NK-92 (cell line): ENCODE data around the gene NUTM2D.
"Not testable (repeated sequence)": the region's sequence is repeated elsewhere in the genome, so short reads cannot be mapped to it uniquely, and the experiment has no call there.

Experiments
- DNase-seq: peaks from one replicate; lab custom pipeline; 2025; ENCODE audit not compliant: unreplicated experiment; lab: John Stamatoyannopoulos, UW

Gene NUTM2D

GRCh38 chr10:87357444-87357843 lies at the start of gene NUTM2D:
TSS of gene NUTM2D (plus strand) at chr10:87357744. CDS start at chr10:87358266, 522 bp downstream.
- not testable (repeated sequence) for DNase-seq

DNA sequence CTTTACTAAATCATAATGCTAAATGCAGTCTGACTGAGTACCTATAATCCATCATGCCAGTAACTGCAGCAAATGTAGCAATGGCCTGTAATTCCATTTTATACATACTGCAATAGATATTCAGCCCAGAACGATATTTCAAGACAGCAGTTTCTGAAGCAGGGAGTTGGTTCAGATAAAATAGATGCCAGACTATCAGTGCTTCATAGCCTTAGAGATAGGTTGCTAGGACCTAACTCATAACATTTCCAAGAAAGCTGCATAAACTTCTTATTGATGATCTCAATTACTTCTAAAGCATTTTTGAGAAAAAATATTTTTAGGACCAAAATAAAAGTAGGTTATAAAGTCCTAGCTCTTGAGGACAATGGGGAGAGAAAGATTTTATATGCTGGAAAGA lies 48.8 kb upstream of the NUTM2D start:
- not testable (repeated sequence) for DNase-seq

- not testable (repeated sequence) for DNase-seq
Measured at GRCh38 chr10:87309657-87310056, 47.9 kb upstream of the NUTM2D start.

- not testable (repeated sequence) for DNase-seq
Measured at GRCh38 chr10:87311521-87311920, 46.0 kb upstream of the NUTM2D start.

GRCh38 chr10:87313649-87314359 lies 43.7 kb upstream of the NUTM2D start:
- DNase-seq: not testable (repeated sequence)

GRCh38 chr10:87314360-87314973 lies 43.1 kb upstream of the NUTM2D start:
- not testable (repeated sequence) for DNase-seq

- DNase-seq: not testable (repeated sequence)
Measured at GRCh38 chr10:87321505-87321904, 36.0 kb upstream of the NUTM2D start.

- not testable (repeated sequence) for DNase-seq
Measured at GRCh38 chr10:87324559-87324958, 33.0 kb upstream of the NUTM2D start.

- DNase-seq: not testable (repeated sequence)
Measured at GRCh38 chr10:87327958-87328357, 29.6 kb upstream of the NUTM2D start.

- not testable (repeated sequence) for DNase-seq
Measured at GRCh38 chr10:87329131-87329530, 28.4 kb upstream of the NUTM2D start.

- DNase-seq: not testable (repeated sequence)
Measured at GRCh38 chr10:87332687-87333086, 24.9 kb upstream of the NUTM2D start.

GRCh38 chr10:87340411-87340810 lies 17.1 kb upstream of the NUTM2D start:
- not testable (repeated sequence) for DNase-seq

DNA sequence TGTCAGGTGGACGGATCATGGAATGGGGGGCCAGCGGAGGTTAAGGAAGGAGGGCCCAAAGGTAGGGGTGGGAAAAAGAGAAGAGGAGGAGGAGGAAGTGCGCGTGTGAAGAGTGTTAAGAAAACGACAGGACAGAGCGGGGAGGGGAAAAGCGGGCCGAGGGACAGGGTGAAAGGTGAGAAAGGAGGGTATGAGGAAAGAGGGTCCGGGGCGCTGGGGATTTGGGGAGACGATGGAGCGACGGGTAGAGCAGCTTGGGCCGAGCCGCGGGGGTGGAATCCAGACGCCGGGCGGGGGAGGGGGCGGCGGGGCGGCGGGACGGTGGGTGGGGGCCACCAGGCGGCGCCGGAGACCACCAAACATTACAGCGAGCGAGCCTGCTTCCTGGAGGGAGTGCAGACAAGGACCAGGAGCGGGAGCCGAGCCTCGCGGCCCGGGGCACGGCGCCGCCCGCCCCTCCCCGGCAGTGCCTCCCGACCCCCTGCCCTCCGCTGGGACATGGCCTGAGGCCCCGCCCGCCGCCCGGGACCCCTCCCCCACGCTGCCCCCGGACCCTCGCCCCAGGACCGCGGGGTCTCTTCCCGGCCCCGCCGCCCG lies 15.9 kb upstream of the NUTM2D start:
- DNase-seq: not testable (repeated sequence)

DNA sequence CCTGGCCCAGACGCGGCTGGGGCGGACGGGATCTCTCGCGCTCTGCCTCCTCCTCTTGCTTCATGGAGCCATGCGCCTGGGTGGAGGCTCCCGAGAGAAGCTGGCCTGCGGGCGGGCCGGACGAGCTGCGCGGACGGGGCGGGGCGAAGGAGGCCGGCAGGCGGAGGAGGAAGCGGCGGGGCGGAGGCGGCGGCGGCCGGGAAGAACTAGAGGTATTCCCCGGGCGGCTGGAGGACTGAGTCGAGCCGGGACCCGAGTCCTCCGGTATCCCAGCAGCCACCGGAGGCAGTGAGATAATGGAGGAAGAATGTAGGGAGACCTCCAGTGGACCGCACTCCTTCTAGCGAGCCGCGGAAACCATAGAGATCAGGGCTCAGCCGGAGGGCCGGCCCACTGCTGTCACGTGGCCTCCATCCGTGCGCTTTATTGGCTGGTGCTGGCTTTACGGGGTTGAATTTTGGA lies 15.3 kb upstream of the NUTM2D start:
- DNase-seq: not testable (repeated sequence)

- not testable (repeated sequence) for DNase-seq
Measured at GRCh38 chr10:87342711-87343258, 14.8 kb upstream of the NUTM2D start.

DNA sequence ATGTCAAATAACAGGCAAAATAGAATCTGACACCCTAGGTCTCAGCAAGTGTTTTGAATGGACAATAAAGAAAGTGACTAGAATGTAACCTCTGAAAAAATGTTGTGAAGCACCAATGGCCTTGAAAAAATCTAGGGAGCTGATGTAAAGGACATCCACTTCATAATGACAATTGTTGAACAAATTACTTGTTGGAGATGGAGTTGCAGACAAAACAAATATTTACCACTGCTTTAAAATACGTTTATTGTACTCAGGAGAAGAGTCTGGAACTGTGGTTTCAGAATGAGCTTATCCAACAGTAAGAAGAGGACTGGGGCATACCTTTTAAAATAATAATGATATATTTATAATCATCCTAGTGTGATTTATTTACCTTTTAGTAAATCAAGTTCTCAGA lies 11.8 kb upstream of the NUTM2D start:
- not testable (repeated sequence) for DNase-seq

- not testable (repeated sequence) for DNase-seq
Measured at GRCh38 chr10:87350161-87350560, 7.4 kb upstream of the NUTM2D start.

DNA sequence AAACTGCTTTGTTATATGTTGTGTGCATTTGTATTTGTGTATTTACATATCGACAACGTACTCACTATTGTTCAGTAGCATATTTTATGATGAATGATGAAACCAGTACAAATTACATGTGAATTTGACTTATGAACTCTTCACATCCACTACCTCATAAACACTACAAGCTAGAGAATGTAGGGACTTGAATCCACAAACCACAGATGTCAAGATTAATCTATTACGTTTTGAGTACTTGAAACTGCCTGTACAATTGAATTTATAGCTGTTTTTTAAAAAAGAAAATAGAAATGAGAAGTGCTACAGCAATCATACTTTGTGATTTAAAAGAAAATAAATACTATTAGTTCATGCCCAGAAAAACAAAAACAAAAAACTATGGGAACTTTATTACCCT lies 4.7 kb upstream of the NUTM2D start:
- not testable (repeated sequence) for DNase-seq

DNA sequence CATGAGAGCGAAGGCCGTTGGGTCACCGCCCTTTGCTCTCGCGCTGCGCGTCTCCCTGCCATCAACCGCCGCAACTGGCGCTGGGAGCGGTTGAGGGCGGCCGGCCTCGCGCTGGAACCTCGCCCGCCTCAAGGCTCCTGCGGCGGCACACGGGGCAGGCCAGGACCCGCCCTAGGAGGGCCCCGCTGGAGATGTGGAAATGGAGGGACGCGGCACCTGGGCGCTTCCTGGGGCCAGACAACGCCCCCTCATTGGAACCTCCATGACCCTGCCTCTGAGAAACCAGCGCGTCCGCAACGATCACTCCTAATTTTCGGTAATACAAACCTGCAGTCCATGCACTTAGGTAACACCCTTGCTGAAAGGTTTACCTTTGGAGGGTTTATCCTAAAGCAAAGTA lies 2.4 kb upstream of the NUTM2D start:
- DNase-seq: not testable (repeated sequence)

DNA sequence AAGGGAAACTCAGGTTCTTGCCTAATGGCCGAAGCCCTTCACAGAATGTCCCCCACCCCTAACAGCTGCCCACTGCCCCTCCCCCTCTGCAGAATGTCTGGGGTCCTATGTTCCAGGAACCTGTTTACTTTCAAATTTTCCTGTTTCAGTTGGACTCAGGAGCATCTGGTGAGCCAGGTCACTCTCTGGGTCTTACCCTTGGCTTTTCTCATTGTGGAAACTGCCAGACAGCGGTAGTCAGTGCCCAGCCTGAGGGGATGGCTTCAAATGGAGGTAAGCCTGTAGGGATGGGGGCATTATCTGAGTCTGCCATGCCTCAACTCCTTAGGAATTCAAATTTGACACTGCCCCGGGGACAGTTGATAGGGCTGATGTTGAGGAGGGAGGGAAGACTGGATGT lies 615 bp downstream of the NUTM2D start:
- not testable (repeated sequence) for DNase-seq

DNA sequence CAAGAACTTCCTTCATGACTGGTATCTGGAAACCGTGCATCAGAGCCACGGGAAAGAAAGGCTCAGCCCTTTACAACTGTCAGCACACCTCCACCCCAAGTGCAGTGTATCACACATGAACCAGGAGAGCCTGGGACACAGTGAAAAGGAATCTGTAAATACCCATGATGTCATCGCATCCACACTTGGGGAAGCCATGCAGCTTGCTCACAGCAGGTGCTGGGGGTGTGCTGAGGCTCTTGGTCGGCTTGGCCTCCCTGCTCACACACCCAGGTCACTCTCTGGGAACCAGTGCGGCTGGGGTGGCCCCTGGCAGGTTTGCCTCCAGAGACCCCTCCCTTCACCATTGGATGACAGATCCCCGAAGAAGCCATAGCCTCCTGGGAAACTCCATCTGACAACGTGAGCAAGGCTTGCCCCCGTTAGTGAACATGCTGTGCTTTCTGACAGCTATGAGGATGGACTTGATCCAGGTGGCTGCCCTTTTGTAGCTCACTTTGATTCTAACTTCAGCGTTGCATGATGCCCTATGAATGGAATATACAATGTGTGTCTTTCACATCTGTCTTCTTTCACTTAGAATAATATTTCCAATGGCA lies 12.1 kb downstream of the NUTM2D start:
- DNase-seq: not testable (repeated sequence)
